NT2/D1 (cell line): Measurements from ENCODE around the gene LPIN1.

Experiments
- SUZ12 ChIP-seq: IDR thresholded peaks from 2 replicates; pipeline ENCODE4 v1.6.1; 2011; ENCODE audit not compliant: insufficient read length, insufficient read depth; ENCODE audit errors: extremely low read depth
- YY1 ChIP-seq: IDR thresholded peaks from 2 replicates; pipeline ENCODE4 v1.6.1; 2011; ENCODE audit not compliant: insufficient read length, insufficient read depth
- ZNF274 ChIP-seq: IDR thresholded peaks from 2 replicates; pipeline ENCODE4 v1.6.1; 2011; ENCODE audit warnings: mild to moderate bottlenecking, low read depth, low read length

DNA sequence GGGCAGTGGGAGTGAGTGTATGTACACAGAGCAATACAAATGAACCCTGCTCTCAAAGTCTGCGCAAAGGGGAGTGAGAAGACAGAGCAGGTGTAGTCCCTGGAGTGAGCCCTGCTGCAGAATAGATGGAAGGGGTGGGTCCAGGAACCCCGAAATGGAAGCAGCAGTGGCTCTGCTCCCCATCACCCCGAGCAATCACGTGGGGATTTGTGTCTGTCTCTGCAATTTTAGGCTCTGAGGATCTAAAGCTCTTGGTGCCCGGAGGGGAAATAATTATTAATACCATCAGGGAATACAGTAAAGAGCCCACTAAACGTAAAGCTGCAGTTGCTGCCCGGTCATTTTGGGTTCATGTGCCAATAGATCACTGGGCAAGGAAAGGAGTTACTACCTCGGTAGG is 118.3 kb downstream of the LPIN1 start:
- TF ChIP-seq ZNF274 (no peak), YY1 (no peak), SUZ12 (no peak)
